Neural crest cell (in vitro differentiated cells): Measurements from ENCODE around the gene CEP250. TPM values are rescaled to one million over a fixed set of nuclear protein-coding genes. Genes with fewer than 3 reads are reported as not detected.
"Not testable (repeated sequence)": the region's sequence is repeated elsewhere in the genome, so short reads cannot be mapped to it uniquely, and the experiment has no call there.

Experiments used
- DNase-seq: peaks from one replicate; pipeline ENCODE4 v3.0.0; 2021; ENCODE audit warnings: low read depth, mixed read lengths, low spot score
- H3K27ac Mint-ChIP-seq: one replicate; pipeline ENCODE4 v1.8.0; 2021; ENCODE audit warnings: mild to moderate bottlenecking, mixed read lengths; ENCODE audit not compliant: unreplicated experiment
- H3K27me3 Mint-ChIP-seq: 2 replicates; pipeline ENCODE4 v1.8.0; 2021; ENCODE audit warnings: low read depth, mild to moderate bottlenecking, mixed read lengths
- H3K36me3 Mint-ChIP-seq: 2 replicates; pipeline ENCODE4 v1.8.0; 2021; ENCODE audit warnings: low read depth, mild to moderate bottlenecking, mixed read lengths
- H3K4me1 Mint-ChIP-seq: 2 replicates; pipeline ENCODE4 v1.8.0; 2021; ENCODE audit warnings: mixed read lengths
- H3K4me3 Mint-ChIP-seq: one replicate; pipeline ENCODE4 v1.8.0; 2021; ENCODE audit warnings: mild to moderate bottlenecking, mixed read lengths
- H3K9me3 Mint-ChIP-seq: 2 replicates; pipeline ENCODE4 v1.8.0; 2021; ENCODE audit warnings: mixed read lengths
- total RNA-seq: library from RNA; stranded (reverse); gene quantifications from 2 replicates; pipeline ENCODE4 v1.2.1, GENCODE V29; 2021
- TF ChIP-seq, protein P1 (sequence below): fragments of 200-600 bp; sonication (generic); conservative IDR thresholded peaks from 2 replicates; pipeline ENCODE4 v1.5.0; 2021; ENCODE audit warnings: antibody characterized with exemption, mild to moderate bottlenecking

Gene CEP250
- total RNA-seq, 1 donor from 2014 or later = 64.5 TPM

DNA sequence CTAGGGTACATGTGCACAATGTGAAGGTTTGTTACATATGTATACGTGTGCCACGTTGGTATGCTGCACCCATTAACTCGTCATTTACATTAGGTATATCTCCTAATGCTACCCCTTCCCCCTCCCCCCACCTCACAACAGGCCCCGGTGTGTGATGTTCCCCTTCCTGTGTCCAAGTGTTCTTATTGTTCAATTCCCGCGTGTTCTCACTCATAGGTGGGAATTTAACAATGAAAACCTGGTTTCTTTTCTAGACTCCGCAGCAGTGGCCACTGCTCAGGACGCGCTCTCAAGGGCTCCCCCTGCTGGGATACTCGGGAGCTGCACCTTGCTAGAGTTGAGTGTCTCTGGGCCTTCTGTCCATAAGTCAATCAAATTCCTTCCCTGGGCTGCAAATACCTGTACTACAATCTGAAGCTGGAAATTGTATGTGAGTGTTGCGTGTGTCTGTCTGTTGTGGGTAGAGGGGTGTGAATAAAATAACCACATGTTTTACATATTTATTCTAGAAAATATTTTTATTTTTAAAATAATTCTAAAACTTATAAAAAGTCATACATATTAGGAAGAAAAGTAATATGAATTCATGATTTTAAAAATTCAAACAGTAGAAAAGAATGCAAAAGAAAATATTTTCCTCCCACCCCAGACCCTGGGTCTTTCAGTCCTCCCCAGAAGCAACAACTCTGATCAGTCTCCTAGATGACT is 8.2 kb upstream of the CEP250 start:
- TF ChIP-seq, protein P1, sequence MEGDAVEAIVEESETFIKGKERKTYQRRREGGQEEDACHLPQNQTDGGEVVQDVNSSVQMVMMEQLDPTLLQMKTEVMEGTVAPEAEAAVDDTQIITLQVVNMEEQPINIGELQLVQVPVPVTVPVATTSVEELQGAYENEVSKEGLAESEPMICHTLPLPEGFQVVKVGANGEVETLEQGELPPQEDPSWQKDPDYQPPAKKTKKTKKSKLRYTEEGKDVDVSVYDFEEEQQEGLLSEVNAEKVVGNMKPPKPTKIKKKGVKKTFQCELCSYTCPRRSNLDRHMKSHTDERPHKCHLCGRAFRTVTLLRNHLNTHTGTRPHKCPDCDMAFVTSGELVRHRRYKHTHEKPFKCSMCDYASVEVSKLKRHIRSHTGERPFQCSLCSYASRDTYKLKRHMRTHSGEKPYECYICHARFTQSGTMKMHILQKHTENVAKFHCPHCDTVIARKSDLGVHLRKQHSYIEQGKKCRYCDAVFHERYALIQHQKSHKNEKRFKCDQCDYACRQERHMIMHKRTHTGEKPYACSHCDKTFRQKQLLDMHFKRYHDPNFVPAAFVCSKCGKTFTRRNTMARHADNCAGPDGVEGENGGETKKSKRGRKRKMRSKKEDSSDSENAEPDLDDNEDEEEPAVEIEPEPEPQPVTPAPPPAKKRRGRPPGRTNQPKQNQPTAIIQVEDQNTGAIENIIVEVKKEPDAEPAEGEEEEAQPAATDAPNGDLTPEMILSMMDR = peak; percentile 96
- Mint-ChIP-seq H3K4me1 (peaks cover 5% of the 10 kb centered on the region), H3K27me3 (peaks cover 6% of the 10 kb centered on the region), H3K36me3 (no peaks in the 10 kb centered on the region), H3K4me3 (peak overlapping the region; percentile 74), H3K9me3 (no peaks in the 10 kb centered on the region), H3K27ac (no peak overlapping the region)
- peak; percentile 99 for DNase-seq

- Mint-ChIP-seq H3K27me3 (peaks cover 6% of the 10 kb centered on the region), H3K4me1 (peaks cover 11% of the 10 kb centered on the region), H3K9me3 (no peaks in the 10 kb centered on the region), H3K4me3 (no peak overlapping the region), H3K36me3 (no peaks in the 10 kb centered on the region), H3K27ac (no peak overlapping the region)
- TF ChIP-seq, protein P1 = no peak
- DNase-seq = no peak
Observed at GRCh38 chr20:35448788-35449373, 6.5 kb upstream of the CEP250 start.

DNA sequence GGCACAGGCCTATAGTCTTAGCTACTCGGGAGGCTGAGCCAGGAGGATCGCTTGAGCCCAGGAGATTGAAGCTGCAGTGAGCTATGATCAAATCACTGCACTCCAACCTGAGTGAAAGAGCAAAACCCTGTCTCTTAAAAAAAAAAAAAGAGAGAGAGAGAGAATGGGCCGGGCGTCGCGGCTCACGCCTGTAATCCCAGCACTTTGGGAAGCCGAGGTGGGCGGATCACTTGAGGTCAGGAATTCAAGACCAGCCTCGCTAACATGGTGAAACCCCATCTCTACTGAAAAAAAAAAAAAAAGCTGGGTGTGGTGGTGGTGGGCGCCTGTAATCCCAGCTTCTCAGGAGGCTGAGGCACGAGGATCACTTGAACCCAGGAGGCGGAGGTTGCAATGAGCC is 5.5 kb upstream of the CEP250 start:
- H3K4me1 Mint-ChIP-seq = peaks cover 17% of the 10 kb centered on the region
- H3K9me3 Mint-ChIP-seq, H3K36me3 Mint-ChIP-seq, DNase-seq, H3K4me3 Mint-ChIP-seq, H3K27ac Mint-ChIP-seq, H3K27me3 Mint-ChIP-seq: not testable (repeated sequence)

DNA sequence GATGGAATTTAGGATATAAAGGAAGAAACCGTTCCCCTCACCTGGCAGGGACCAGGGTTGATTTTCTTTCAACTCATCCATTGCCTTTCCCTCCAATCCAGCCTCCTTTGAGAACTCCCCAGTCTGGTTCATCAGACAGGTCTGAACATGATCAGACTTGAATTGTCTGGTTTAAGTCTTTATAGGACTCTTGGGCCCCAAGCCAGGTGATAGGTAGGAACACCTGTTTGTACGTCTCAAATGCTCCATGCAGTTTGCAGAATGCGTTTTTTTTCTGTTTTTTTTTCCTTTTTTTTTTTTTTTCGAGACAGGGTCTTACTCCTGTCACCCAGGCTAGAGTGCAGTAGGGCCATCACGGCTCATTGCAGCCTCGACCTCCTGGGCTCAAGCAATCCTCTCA is 4.1 kb upstream of the CEP250 start:
- DNase-seq = no peak
- Mint-ChIP-seq H3K4me1 (peaks cover 26% of the 10 kb centered on the region), H3K36me3 (no peaks in the 10 kb centered on the region), H3K9me3 (no peaks in the 10 kb centered on the region), H3K27me3 (peaks cover 6% of the 10 kb centered on the region), H3K4me3 (no peak overlapping the region), H3K27ac (no peak overlapping the region)
- TF ChIP-seq, protein P1 = no peak

DNA sequence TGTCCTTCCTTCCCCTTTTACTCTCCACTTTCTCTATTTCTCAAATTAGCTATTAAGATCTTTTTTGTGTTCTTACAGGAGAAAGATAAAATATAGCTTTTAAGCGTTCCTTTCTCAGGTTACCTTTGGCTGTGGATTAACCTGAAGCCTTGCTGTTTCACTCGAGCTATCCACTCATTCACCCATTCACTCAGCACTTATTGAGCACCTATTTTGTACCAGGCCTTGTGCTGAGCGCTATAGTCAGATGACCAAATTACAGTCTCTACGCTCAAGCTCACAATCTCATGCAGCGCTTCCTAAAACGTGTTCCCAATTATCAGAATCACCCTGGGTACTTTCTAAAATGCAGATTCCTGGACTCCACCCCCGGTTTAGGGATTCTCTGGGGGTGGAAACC is 1.8 kb upstream of the CEP250 start:
- TF ChIP-seq, protein P1 = no peak
- Mint-ChIP-seq H3K27ac (no peak overlapping the region), H3K27me3 (no peaks in the 10 kb centered on the region), H3K9me3 (no peaks in the 10 kb centered on the region), H3K4me1 (peaks cover 41% of the 10 kb centered on the region), H3K36me3 (no peaks in the 10 kb centered on the region), H3K4me3 (peak overlapping the region; percentile 97)
- no peak for DNase-seq

DNA sequence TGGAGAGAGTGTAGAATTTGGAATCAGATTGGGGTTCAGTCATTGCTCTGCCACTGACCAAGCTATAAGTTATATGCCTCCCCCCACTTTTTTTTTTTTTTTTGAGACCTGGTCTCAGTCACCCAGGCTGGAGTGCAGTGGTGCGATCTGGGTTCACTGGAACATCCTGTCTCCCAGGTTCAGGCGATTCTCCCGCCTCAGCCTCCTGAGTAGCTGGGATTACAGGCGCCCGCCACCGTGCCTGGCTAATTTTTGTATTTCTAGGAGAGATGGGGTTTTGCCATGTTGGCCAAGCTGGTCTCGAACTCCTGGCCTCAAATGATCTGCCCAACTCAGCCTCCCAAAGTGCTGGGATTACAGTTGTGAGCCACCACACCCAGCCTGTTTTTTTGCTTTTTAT is 1.3 kb downstream of the CEP250 start:
- H3K27ac Mint-ChIP-seq, H3K36me3 Mint-ChIP-seq, DNase-seq, H3K27me3 Mint-ChIP-seq, H3K9me3 Mint-ChIP-seq: not testable (repeated sequence)
- Mint-ChIP-seq H3K4me3 (peak overlapping the region; percentile 97), H3K4me1 (peaks cover 41% of the 10 kb centered on the region)

- Mint-ChIP-seq H3K4me1 (peaks cover 41% of the 10 kb centered on the region), H3K4me3 (peak overlapping the region; percentile 6)
- not testable (repeated sequence) for H3K36me3 Mint-ChIP-seq, H3K27me3 Mint-ChIP-seq, H3K9me3 Mint-ChIP-seq, H3K27ac Mint-ChIP-seq, DNase-seq
Observed at GRCh38 chr20:35457539-35457938, 2.1 kb downstream of the CEP250 start.
